ENCODE data around the gene IBA57. TPM values are rescaled to one million over a fixed set of nuclear protein-coding genes. Genes with fewer than 3 reads are reported as not detected.

Gene IBA57
- 2.3 and 3.4 TPM in 2 replicates for total RNA-seq

GRCh38 chr1:228165372-228166169 is at the start of gene IBA57:
IBA57 (plus strand) TSS chr1:228165804; CDS start chr1:228165817, 13 bp downstream.

GRCh38 chr1:228139931-228140723 is 25.5 kb upstream of the IBA57 start, which contains the start of gene GUK1:
GUK1 (plus strand) TSS chr1:228140279; CDS start chr1:228140303, 24 bp downstream.

DNA sequence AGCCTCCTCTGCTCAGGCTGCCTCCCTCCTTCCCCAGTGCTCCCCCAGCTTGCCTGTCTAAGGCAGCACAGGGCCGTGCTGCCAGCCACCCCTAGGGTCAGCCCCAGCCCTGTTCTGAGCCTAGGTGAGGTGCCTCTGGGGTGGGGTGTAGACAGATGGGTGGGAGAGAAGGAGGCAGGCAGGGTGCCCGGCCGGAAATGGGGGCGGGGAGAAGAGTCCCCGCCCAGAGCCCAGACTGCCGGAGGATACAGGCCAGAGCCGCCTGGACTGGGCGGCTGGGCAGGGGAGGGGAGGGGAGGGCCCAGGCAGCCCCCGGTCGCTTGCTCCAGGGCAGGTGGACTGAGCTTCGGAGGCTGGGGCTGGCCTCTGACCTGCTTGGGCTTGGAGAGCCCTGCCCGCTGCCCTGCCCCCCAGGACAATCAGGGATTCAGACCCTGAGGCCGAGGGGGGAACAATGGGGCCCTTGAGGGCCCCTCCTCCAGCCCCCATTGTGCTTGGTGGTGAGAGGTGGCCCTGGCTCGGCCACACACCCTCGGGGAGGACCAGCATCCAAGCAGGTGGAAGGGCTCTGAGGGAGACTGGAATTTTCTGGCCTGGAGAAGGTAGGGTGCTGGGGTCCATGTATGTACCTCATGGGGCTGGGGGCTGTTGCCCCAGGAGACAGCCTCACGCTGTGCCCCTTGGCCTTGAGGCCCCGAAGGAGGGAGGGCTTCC is 16.0 kb upstream of the IBA57 start, which contains the start of gene GJC2:
GJC2 (plus strand) TSS at position 525 of the 714 bp plus-strand sequence. CDS start 7,829 bp downstream, outside the sequence.

DNA sequence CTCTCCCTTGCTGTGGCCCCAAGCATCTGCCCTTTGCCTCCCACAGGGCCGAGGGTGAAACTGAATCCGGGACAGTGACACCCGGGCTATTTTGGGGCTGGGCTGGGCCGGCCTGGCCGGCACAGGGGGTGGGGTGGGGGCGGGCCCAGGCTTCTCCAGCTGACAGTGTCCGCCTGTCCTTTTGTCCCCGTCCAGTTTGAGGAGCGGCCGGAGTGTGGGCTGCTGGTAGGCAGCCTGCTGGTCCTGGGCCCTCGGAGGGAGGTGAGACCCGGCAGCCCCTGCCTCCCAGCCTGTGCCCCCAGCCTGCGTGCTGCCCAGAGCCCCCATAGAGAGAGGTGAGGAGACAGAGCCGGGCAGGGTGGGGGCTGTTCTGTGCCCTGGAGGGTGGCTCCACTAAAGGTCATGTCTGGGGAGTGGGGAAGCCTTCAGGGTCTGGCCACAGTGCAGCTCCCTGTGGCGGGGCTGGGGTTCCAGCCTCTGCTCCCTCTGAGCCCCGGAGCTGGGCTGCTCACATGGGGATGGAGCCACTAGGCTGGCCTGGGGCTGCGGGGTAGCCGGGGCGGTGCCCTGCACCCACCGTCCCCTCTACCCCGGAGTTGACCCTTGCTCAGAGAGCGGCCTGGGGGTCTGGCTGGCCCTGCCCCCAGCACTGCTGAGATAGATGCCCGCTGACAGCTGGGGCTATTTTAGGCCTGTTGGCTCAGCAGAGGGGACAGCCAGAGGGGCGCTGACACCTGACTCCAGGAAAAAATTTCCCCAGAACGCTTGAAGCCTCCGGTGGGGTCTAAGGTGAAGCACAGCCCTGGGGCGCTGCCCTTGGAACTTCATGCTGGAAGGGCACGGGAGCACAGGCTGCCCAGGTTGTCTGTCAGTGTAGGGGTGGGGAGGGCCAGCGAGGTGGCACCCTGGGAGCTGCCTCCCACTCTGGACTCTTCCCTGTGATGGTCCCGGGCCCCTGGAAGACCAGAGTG is 42.5 kb downstream of the IBA57 start, which contains the start of gene OBSCN:
OBSCN (plus strand) TSS at position 194 of the 971 bp plus-strand sequence. CDS start 3,740 bp downstream, outside the sequence.

Other genes starting within 250 kb of the IBA57 start
- 0.05 and 0.20 TPM in 2 replicates for gene WNT9A, start 217.9 kb upstream of the IBA57 start, total RNA-seq
- not detected in 2 replicates for gene WNT3A, start 158.8 kb upstream of the IBA57 start, total RNA-seq
- gene ARF1, start 83.1 kb upstream of the IBA57 start, total RNA-seq, result 521 and 596 TPM in 2 replicates
- 16.8 and 27.0 TPM in 2 replicates for gene C1orf35, start 62.5 kb upstream of the IBA57 start, total RNA-seq
- 79.3 and 123 TPM in 2 replicates for gene MRPL55, start 56.5 kb upstream of the IBA57 start, total RNA-seq
- gene GUK1, start 25.5 kb upstream of the IBA57 start, total RNA-seq, result 434 and 438 TPM in 2 replicates
- gene GJC2, start 15.9 kb upstream of the IBA57 start, total RNA-seq, result 0.27 and 0.98 TPM in 2 replicates
- 0.27 and 0.49 TPM in 2 replicates for gene OBSCN, start 42.2 kb downstream of the IBA57 start, total RNA-seq
- 18.8 and 19.9 TPM in 2 replicates for gene TRIM11, start 241.0 kb downstream of the IBA57 start, total RNA-seq